Measurements from ENCODE around the gene SALL2.
A peak's percentile ranks its signal among the peaks of the same experiment; 100 is the strongest.

The SALL2 gene

GRCh38 chr14:21476523-21476924 is 49.6 kb downstream of the SALL2 start:
- peak; percentile 82 to 85 for DNase-seq

DNA sequence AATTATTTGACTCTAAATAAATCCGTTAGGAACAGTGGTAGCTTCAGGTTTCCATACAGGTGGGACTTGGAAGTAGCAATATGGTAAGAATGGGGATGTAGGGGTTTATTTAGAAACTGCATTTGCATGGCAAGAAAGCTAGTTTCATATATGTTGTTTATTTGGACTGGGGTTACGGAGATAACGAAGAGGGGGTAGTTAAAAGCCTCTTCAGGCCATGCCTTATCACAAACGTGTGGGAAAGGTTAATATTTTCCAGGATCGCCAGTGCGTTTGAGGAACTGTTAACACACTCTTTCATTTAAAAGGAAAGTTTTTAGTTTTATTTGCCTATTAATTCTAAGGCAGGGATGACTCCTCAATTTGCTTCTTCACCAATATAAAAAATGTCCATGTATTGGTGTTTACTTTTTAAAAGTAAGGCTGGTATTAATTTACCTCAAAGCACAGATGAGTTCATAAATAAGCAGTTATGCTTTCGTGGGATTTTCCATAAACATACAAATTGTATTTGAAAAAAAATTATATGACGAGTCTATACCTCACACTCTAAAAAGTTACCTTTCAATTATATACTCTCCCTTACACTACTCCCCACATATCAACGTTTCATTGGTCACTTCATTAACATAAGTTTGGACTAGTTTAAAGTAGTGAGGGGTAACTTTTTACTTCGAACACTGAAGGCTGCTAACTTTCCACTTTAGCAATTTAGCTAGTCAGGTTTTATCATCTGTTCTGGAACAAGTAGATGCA is 50.2 kb downstream of the SALL2 start:
- no peak for DNase-seq

Data from activated CD4-positive, alpha-beta T cell treated with anti-CD3 and anti-CD28 coated beads for 4 hours (primary cell).